GM18511 (cell line): ENCODE measurements around the gene BCL3.
"Not testable (repeated sequence)": the region's sequence is repeated elsewhere in the genome, so short reads cannot be mapped to it uniquely, and the experiment has no call there.

Experiments used
- ATAC-seq: cut with Tn5 transposase; IDR thresholded peaks from one replicate; pipeline ENCODE4 v1.9.1; 2021; ENCODE audit warnings: mild to moderate bottlenecking, moderate library complexity; ENCODE audit not compliant: unreplicated experiment

Gene BCL3

GRCh38 chr19:44720945-44721344, 27.6 kb upstream of the BCL3 start:
- ATAC-seq: no peak

- ATAC-seq: not testable (repeated sequence)
Observed at GRCh38 chr19:44721369-44721768, 27.1 kb upstream of the BCL3 start.

- ATAC-seq: no peak
Observed at GRCh38 chr19:44722131-44723121, 26.1 kb upstream of the BCL3 start.

GRCh38 chr19:44723299-44723951, 25.1 kb upstream of the BCL3 start:
- peak; percentile 37 for ATAC-seq

- peak; percentile 66 for ATAC-seq
Observed at GRCh38 chr19:44723952-44724319, 24.6 kb upstream of the BCL3 start.

GRCh38 chr19:44725251-44725650, 23.3 kb upstream of the BCL3 start:
- ATAC-seq: no peak

- no peak for ATAC-seq
Observed at GRCh38 chr19:44725684-44726083, 22.8 kb upstream of the BCL3 start.

- ATAC-seq: no peak
Observed at GRCh38 chr19:44726465-44726864, 22.0 kb upstream of the BCL3 start.

GRCh38 chr19:44728178-44728577, 20.3 kb upstream of the BCL3 start:
- ATAC-seq: no peak

GRCh38 chr19:44729516-44730033, 18.9 kb upstream of the BCL3 start:
- no peak for ATAC-seq

GRCh38 chr19:44731081-44731480, 17.4 kb upstream of the BCL3 start:
- ATAC-seq: no peak

GRCh38 chr19:44731622-44732021, 16.9 kb upstream of the BCL3 start:
- no peak for ATAC-seq

GRCh38 chr19:44732235-44733014, 16.1 kb upstream of the BCL3 start:
- ATAC-seq: no peak

GRCh38 chr19:44734357-44734756, 14.2 kb upstream of the BCL3 start:
- ATAC-seq: no peak

GRCh38 chr19:44735011-44735410, 13.5 kb upstream of the BCL3 start:
- ATAC-seq: no peak

GRCh38 chr19:44737238-44738071, 11.1 kb upstream of the BCL3 start:
- no peak for ATAC-seq

GRCh38 chr19:44738136-44738535, 10.4 kb upstream of the BCL3 start:
- ATAC-seq: no peak

GRCh38 chr19:44738603-44739558, 9.6 kb upstream of the BCL3 start:
- peak; percentile 53 for ATAC-seq

- no peak for ATAC-seq
Observed at GRCh38 chr19:44740351-44740824, 8.1 kb upstream of the BCL3 start.
